ENCODE data around the gene P2RY11. TPM values are rescaled to one million over a fixed set of nuclear protein-coding genes. Genes with fewer than 3 reads are reported as not detected.

Gene P2RY11
- total and polyA plus RNA-seq, 2 donors, result 1.8 to 9.8 TPM

GRCh38 chr19:10087296-10088061 is 24.0 kb upstream of the P2RY11 start:
- Histone ChIP-seq H3K27ac (ENCODE audit: low read depth) (no peak overlapping the region), H3K4me1 (ENCODE audit: insufficient read depth) (no peaks in the 10 kb centered on the region), H3K4me3 (ENCODE audit: low read depth, low read length) (peak overlapping the region; percentile 92), H3K36me3 (ENCODE audit: insufficient read depth) (no peaks in the 10 kb centered on the region)
- WGBS, result 82% methylated on average over 18 of the region's 18 CpGs
- DNase-seq (ENCODE audit: extremely low spot score), result no peak

DNA sequence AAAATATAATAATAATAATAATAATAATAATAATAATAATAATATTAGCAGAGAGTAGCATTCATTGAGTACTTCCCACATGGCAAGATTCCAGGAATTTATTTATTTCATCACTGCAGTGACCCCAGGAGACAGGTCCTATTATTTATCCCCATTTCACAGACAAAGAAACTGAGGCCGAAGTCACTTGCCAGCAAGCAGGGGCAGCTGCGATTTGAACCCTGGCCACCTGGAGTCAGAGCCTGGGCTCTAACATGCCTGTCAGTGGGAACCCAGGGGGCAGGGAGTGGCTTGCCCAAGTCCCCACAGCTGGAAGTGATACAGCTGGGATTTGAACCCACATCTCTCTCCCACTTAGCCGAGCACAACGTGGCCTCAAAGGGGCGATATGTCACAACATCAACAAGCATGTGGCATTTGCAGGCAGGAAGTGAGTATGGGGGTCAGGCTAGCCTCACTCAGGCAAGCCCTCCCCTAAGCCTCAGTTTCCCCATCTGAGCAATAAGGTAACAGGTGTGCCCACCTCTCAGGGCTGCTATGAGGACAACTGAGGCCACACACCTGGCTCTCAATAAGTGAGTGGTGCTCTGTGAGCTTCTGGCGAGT is 22.4 kb upstream of the P2RY11 start:
- Histone ChIP-seq H3K27ac (ENCODE audit: low read depth) (no peak overlapping the region), H3K36me3 (ENCODE audit: insufficient read depth) (no peaks in the 10 kb centered on the region), H3K4me1 (ENCODE audit: insufficient read depth) (no peaks in the 10 kb centered on the region), H3K4me3 (ENCODE audit: low read depth, low read length) (no peak overlapping the region)
- DNase-seq (ENCODE audit: extremely low spot score), result no peak
- WGBS, result 92% methylated on average over 6 of the region's 6 CpGs

DNA sequence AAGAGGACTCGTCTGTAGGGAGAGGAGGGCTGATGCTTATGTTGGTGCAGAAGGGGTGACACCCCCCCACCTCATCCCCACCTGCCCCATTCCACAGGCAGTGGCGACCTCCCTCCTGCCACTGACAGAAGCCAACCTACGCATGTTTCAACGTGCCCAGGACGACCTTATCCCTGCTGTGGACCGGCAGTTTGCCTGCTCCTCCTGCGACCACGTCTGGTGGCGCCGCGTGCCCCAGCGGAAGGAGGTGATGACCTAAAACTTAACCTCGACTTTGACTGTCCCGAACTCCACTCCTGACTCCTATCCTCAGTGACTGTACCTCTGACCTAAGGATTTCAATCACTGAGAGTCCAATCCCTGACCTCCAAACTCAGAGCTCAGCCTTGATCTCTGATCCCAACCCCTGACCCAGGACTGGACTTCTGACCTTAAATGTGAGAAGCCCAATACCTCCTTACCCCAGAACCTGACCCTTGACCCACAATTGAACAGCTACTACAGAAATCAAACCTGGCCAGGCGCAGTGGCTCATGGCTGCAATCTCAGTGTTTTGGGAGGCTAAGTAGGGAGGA is 21.6 kb upstream of the P2RY11 start:
- H3K27ac ChIP-seq (ENCODE audit: low read depth), result no peak overlapping the region
- H3K36me3 ChIP-seq (ENCODE audit: insufficient read depth), result no peaks in the 10 kb centered on the region
- no peak for DNase-seq (ENCODE audit: extremely low spot score)
- H3K4me1 ChIP-seq (ENCODE audit: insufficient read depth), result no peaks in the 10 kb centered on the region
- WGBS, result 75% methylated on average over 15 of the region's 15 CpGs
- no peak overlapping the region for H3K4me3 ChIP-seq (ENCODE audit: low read depth, low read length)

GRCh38 chr19:10091370-10091687 is 20.2 kb upstream of the P2RY11 start:
- no peak overlapping the region for H3K27ac ChIP-seq (ENCODE audit: low read depth)
- WGBS, result 92% methylated on average over 17 of the region's 17 CpGs
- no peak for DNase-seq (ENCODE audit: extremely low spot score)
- no peaks in the 10 kb centered on the region for H3K4me1 ChIP-seq (ENCODE audit: insufficient read depth)
- H3K36me3 ChIP-seq (ENCODE audit: insufficient read depth), result no peaks in the 10 kb centered on the region
- H3K4me3 ChIP-seq (ENCODE audit: low read depth, low read length), result no peak overlapping the region

- WGBS, result 78% methylated on average over 13 of the region's 13 CpGs
These were observed 19.4 kb upstream of the P2RY11 start for GRCh38 chr19:10091895-10092641.

DNA sequence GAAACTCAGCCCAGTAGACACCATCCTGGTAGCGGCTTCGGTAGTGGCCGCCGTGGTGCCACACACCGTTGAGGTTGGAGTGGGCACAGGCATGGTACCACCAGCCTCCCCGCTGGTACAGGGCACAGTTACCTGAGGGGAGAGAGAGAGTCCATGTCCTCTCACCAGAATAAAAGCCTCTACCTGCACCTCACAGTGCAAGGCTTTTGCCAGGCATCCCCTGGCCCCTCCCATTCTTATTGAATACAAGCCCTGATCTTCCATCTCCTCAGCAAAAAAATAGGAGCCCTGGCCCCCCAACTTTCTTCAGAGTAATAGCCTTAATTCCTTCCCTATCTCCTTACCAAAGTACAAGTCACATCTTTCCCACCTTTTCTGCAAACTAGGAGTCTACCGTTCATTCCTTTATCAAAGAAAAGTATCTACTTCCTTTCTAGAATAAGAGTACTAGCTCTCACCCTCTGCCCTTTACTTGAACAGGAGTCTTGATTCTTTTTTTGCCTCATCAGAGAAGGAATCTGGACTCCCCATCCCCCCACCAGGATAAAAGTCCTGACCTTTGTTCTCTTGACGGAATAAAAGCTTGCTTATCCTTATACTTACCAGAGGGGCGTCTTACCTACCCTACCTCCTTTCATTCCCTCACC is 18.7 kb upstream of the P2RY11 start:
- DNase-seq (ENCODE audit: extremely low spot score), result no peak
- Histone ChIP-seq H3K36me3 (ENCODE audit: insufficient read depth) (no peaks in the 10 kb centered on the region), H3K27ac (ENCODE audit: low read depth) (no peak overlapping the region), H3K4me1 (ENCODE audit: insufficient read depth) (no peaks in the 10 kb centered on the region), H3K4me3 (ENCODE audit: low read depth, low read length) (no peak overlapping the region)
- 91% methylated on average over 9 of the region's 9 CpGs for WGBS

More at GRCh38 chr19:10091895-10092641, 19.4 kb upstream of the P2RY11 start:
- Histone ChIP-seq H3K36me3 (ENCODE audit: insufficient read depth) (no peaks in the 10 kb centered on the region), H3K27ac (ENCODE audit: low read depth) (no peak overlapping the region), H3K4me3 (ENCODE audit: low read depth, low read length) (no peak overlapping the region), H3K4me1 (ENCODE audit: insufficient read depth) (no peaks in the 10 kb centered on the region)
- no peak for DNase-seq (ENCODE audit: extremely low spot score)

DNA sequence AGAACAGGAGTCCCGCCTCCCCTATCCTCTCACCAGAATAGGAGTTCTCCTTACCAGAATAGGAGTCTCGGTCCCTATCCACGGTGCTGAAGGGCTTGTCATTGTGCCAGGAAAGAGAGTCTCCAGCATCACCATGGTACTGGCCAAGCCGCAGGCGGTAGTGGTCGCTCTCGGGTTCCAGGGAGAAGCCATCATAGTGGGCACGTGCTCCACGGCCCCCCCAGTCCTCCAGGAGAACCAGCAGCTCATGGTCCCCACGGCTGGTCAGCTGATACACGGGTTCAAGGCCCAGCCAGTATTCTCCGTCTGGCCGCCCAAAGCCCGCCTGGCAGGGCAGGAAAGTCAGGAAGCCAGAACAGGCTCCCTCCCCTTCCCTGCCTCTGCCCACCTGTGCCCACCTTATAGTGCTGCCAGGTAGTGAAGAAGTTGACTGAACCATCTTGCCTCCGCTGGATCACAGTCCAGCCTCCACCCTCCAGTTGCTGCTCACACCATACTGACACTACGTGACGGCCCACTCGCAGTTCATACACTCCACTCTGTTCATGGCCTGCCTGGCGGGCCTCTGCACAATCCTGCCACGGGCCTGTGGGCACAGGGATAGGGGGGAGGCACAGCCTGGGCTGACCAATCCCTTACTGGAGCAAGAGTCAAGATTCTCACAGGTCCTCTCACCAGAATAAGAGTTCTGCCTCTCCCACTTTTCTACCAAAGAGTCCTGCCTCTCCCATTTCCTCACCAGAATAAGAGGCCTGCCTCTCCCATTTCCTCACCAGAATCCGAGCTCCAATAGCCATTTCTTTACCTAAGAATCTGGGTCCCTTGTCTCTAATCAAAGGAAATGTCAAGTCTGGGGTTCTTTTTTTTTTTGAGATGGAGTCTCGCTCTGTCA is 18.0 kb upstream of the P2RY11 start:
- DNase-seq (ENCODE audit: extremely low spot score), result no peak
- 84% methylated on average over 22 of the region's 22 CpGs for WGBS
- H3K4me3 ChIP-seq (ENCODE audit: low read depth, low read length), result no peak overlapping the region
- no peak overlapping the region for H3K27ac ChIP-seq (ENCODE audit: low read depth)
- H3K36me3 ChIP-seq (ENCODE audit: insufficient read depth), result no peaks in the 10 kb centered on the region
- no peaks in the 10 kb centered on the region for H3K4me1 ChIP-seq (ENCODE audit: insufficient read depth)

DNA sequence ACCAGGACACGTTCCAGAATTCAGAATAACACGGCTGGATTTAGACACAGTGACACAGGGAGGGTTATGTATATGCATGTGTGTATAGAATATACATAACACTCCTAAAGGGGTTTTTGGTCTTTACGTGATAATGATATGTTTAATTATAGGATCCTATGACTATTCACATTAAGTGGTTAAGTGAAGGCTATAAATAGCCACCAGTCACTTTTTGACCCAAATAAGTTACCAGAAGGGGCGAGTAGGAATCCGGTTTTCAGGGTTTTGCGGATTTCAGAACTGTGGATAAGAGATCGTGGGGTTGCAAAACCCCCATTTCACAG is 15.9 kb upstream of the P2RY11 start:
- no peak overlapping the region for H3K27ac ChIP-seq (ENCODE audit: low read depth)
- H3K36me3 ChIP-seq (ENCODE audit: insufficient read depth), result no peaks in the 10 kb centered on the region
- no peak for DNase-seq (ENCODE audit: extremely low spot score)
- no peak overlapping the region for H3K4me3 ChIP-seq (ENCODE audit: low read depth, low read length)
- no peaks in the 10 kb centered on the region for H3K4me1 ChIP-seq (ENCODE audit: insufficient read depth)
- 46% methylated on average over 7 of the region's 7 CpGs for WGBS

DNA sequence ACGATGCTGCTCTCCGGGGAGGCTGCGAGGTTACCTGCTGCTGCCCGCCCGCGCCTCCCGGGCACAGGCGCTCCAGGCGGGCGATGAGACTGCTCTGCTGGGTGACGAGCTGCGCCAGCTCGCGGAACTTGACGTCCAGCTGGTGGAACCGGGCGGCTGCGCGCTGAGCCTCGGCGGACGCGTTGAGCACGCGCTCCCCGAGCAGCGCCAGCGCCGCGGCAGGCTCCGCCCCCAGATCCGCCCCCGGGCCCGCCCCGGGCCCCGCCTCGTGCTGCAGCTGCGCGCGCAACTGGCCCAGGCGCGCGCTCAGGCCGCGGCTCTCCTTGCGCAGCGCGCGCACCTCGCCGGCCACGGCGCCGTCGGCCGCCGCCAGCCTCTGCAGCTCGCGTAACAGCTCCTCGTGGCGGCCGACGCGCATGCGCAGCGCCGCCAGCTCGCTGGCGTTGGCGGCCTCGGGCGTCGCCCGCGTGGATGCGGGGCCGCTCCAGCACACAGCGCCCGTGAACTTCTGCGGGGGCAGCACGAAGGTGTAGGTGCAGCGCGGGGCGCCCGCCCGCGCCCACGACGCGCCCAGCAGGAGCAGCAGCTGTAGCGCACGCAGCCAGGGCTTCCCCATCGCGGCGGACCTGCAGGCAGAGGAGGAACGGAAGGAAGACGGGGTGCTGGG is 15.4 kb upstream of the P2RY11 start:
- peak overlapping the region; percentile 29 for H3K4me3 ChIP-seq (ENCODE audit: low read depth, low read length)
- DNase-seq (ENCODE audit: extremely low spot score), result peak; percentile 52
- 3% methylated on average over 97 of the region's 97 CpGs for WGBS
- H3K4me1 ChIP-seq (ENCODE audit: insufficient read depth), result no peaks in the 10 kb centered on the region
- H3K27ac ChIP-seq (ENCODE audit: low read depth), result no peak overlapping the region
- H3K36me3 ChIP-seq (ENCODE audit: insufficient read depth), result no peaks in the 10 kb centered on the region

DNA sequence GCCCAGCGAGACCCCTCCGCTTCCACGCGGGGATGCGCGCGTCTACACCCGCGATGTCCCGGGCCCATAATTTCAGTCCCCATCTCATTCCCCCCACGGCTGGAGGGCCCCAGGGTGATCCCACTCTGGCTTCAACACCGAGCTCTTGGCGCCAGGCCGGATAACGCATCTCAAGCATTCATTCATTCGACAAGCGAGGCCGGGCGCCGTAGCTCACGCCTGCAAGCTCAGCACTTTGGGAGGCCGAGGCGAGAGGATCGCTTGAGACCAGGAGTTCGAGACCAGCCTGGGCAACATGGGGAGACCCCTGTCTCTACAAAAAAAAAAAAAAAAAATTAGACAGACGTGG is 14.9 kb upstream of the P2RY11 start:
- 29% methylated on average over 26 of the region's 26 CpGs for WGBS
- H3K36me3 ChIP-seq (ENCODE audit: insufficient read depth), result no peaks in the 10 kb centered on the region
- H3K4me3 ChIP-seq (ENCODE audit: low read depth, low read length), result peak overlapping the region; percentile 29
- H3K4me1 ChIP-seq (ENCODE audit: insufficient read depth), result no peaks in the 10 kb centered on the region
- DNase-seq (ENCODE audit: extremely low spot score), result no peak
- no peak overlapping the region for H3K27ac ChIP-seq (ENCODE audit: low read depth)

DNA sequence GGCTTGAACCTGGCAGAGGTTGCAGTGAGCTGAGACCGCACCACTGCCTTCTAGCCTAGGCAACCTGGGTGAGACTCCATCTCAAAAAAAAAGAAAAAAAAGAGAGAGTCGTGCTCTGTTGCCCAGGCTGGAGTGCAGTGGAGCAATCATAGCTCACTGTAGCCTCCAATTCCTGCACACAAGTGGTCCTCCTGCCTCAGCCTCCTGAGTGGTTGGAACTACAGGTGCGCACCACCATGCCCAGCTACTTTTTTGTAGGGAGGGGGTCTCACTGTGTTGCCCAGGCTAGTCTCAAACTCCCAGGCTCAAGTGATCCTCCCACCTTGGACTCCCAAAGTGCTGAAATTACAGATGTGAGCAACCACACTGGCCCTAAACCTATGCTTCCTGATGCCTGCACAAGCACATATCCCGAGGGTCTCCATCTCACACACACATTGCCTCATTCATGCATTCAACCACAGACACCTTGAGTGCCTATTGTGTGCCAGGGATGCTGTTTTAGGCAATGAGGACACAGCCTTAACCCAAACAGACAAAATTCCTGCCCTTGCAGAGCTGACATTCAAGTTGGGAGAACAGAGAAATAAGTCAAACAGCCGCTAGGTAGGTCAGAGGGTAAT is 11.2 kb upstream of the P2RY11 start:
- no peak for DNase-seq (ENCODE audit: extremely low spot score)
- Histone ChIP-seq H3K36me3 (ENCODE audit: insufficient read depth) (no peaks in the 10 kb centered on the region), H3K4me1 (ENCODE audit: insufficient read depth) (no peaks in the 10 kb centered on the region), H3K4me3 (ENCODE audit: low read depth, low read length) (no peak overlapping the region), H3K27ac (ENCODE audit: low read depth) (no peak overlapping the region)
- 89% methylated on average over 5 of the region's 5 CpGs for WGBS

DNA sequence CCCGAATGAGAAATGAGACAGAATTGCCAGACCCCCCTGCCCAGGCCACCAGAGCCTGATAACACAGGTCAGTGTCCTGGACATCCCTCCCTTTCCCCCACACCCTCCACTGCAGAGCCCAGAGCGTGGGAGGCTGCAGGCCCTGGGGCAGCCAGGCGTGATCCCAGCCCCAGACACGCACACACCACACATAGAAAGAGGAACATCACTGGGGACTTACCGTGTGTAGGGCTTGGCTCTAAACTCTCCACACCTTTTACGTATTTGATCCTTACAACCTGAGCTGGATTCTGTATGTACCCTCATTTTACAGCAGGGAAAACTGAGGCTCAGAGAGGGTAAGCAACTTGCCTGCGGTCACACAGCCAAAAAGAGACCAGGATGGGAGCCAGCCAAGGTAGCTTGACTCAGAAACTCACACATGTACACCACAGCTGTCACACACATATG is 8.7 kb upstream of the P2RY11 start:
- Histone ChIP-seq H3K36me3 (ENCODE audit: insufficient read depth) (no peaks in the 10 kb centered on the region), H3K4me1 (ENCODE audit: insufficient read depth) (no peaks in the 10 kb centered on the region), H3K27ac (ENCODE audit: low read depth) (no peak overlapping the region), H3K4me3 (ENCODE audit: low read depth, low read length) (no peak overlapping the region)
- no peak for DNase-seq (ENCODE audit: extremely low spot score)
- WGBS, result 56% methylated on average over 7 of the region's 7 CpGs
